G401.6 (cell line): Measurements from ENCODE around the gene STARD3NL.
"Not testable (repeated sequence)": the region's sequence is repeated elsewhere in the genome, so short reads cannot be mapped to it uniquely, and the experiment has no call there.

Experiments
- FAIRE-seq: peaks from 2 replicates; lab custom pipeline; 2012; peaks lifted over from hg19 to GRCh38; lab: Jason Lieb, UNC

STARD3NL gene

GRCh38 chr7:38178004-38178694 is at the start of gene STARD3NL:
Gene STARD3NL, plus strand, starts transcription at chr7:38178245. Its CDS starts 29,260 bp downstream, at chr7:38207505.
- peak; percentile 97 for FAIRE-seq

GRCh38 chr7:38129162-38129561 is 48.9 kb upstream of the STARD3NL start:
- FAIRE-seq: no peak

- FAIRE-seq: no peak
These were observed 48.5 kb upstream of the STARD3NL start for GRCh38 chr7:38129579-38129978.

- FAIRE-seq: no peak
These were observed 39.9 kb upstream of the STARD3NL start for GRCh38 chr7:38138171-38138570.

GRCh38 chr7:38141187-38141586 is 36.9 kb upstream of the STARD3NL start:
- no peak for FAIRE-seq

GRCh38 chr7:38142736-38143135 is 35.3 kb upstream of the STARD3NL start:
- FAIRE-seq: no peak

GRCh38 chr7:38147005-38147404 is 31.0 kb upstream of the STARD3NL start:
- no peak for FAIRE-seq

GRCh38 chr7:38151556-38151955 is 26.5 kb upstream of the STARD3NL start:
- FAIRE-seq: no peak

GRCh38 chr7:38153515-38153914 is 24.5 kb upstream of the STARD3NL start:
- FAIRE-seq: no peak

GRCh38 chr7:38154278-38154677 is 23.8 kb upstream of the STARD3NL start:
- FAIRE-seq: no peak

GRCh38 chr7:38160003-38160571 is 18.0 kb upstream of the STARD3NL start:
- no peak for FAIRE-seq

- no peak for FAIRE-seq
These were observed 16.0 kb upstream of the STARD3NL start for GRCh38 chr7:38162036-38162435.

- FAIRE-seq: no peak
These were observed 14.4 kb upstream of the STARD3NL start for GRCh38 chr7:38163671-38164070.

GRCh38 chr7:38168890-38169570 is 9.0 kb upstream of the STARD3NL start:
- no peak for FAIRE-seq

GRCh38 chr7:38169847-38170246 is 8.2 kb upstream of the STARD3NL start:
- FAIRE-seq: no peak

- no peak for FAIRE-seq
These were observed 6.2 kb upstream of the STARD3NL start for GRCh38 chr7:38171623-38172391.

GRCh38 chr7:38175547-38175946 is 2.5 kb upstream of the STARD3NL start:
- FAIRE-seq: not testable (repeated sequence)

GRCh38 chr7:38177621-38178003 is 433 bp upstream of the STARD3NL start:
- no peak for FAIRE-seq

GRCh38 chr7:38178695-38179344 is 775 bp downstream of the STARD3NL start:
- no peak for FAIRE-seq

- no peak for FAIRE-seq
These were observed 1.8 kb downstream of the STARD3NL start for GRCh38 chr7:38179776-38180226.

GRCh38 chr7:38181111-38181510 is 3.1 kb downstream of the STARD3NL start:
- peak; percentile 21 for FAIRE-seq

- no peak for FAIRE-seq
These were observed 4.4 kb downstream of the STARD3NL start for GRCh38 chr7:38182450-38182849.
